ENCODE measurements around the gene SMURF1.

- TF ChIP-seq CTCF (conservative IDR thresholded peaks at IDR 0.05 in 1 of 2, IDR thresholded peaks at IDR 0.05 in 1 of 2; ENCODE audit: low read depth in 1 of 2, low read length in 2 of 2) (no peak), EZH2 (IDR thresholded peaks at IDR 0.05; ENCODE audit: low read length, missing control alignments) (no peak)
Measured at GRCh38 chr7:99037327-99037940, 106.5 kb downstream of the SMURF1 start.
